IPS-18c (cell line): ENCODE results near the gene EPS8L2.
A peak's percentile ranks its signal among the peaks of the same experiment; 100 is the strongest.

Experiments used
- H3K4me3 ChIP-seq: 2 replicates; pipeline ENCODE4 v1.7.0; 2013; ENCODE audit warnings: low read depth, mild to moderate bottlenecking, low read length, moderate library complexity; ENCODE audit not compliant: insufficient read depth
- H3K9me3 ChIP-seq: one replicate; pipeline ENCODE4 v1.6.1; 2013; ENCODE audit warnings: mild to moderate bottlenecking, low read length, moderate library complexity; ENCODE audit not compliant: control insufficient read depth, insufficient read depth

Gene EPS8L2

GRCh38 chr11:719214-720016, 13.4 kb downstream of the EPS8L2 start:
- no peak overlapping the region for H3K4me3 ChIP-seq

GRCh38 chr11:720017-720641, 14.1 kb downstream of the EPS8L2 start:
- H3K9me3 ChIP-seq, result peaks cover 2% of the 10 kb centered on the region
- H3K4me3 ChIP-seq, result peak overlapping the region; percentile 4; the same call in 1 of the 2 replicates

More at GRCh38 chr11:719214-720016, 13.4 kb downstream of the EPS8L2 start:
- peaks cover 2% of the 10 kb centered on the region for H3K9me3 ChIP-seq

- peak overlapping the region; percentile 4; the same call in 1 of the 2 replicates for H3K4me3 ChIP-seq
- peaks cover 2% of the 10 kb centered on the region for H3K9me3 ChIP-seq
Measured at GRCh38 chr11:720642-721246, 14.7 kb downstream of the EPS8L2 start.

- H3K4me3 ChIP-seq, result no peak overlapping the region
Measured at GRCh38 chr11:721247-721740, 15.3 kb downstream of the EPS8L2 start.

GRCh38 chr11:721741-722345, 15.8 kb downstream of the EPS8L2 start:
- H3K9me3 ChIP-seq, result peaks cover 2% of the 10 kb centered on the region
- H3K4me3 ChIP-seq, result no peak overlapping the region

More at GRCh38 chr11:721247-721740, 15.3 kb downstream of the EPS8L2 start:
- peaks cover 2% of the 10 kb centered on the region for H3K9me3 ChIP-seq

GRCh38 chr11:722346-722811, 16.3 kb downstream of the EPS8L2 start:
- peaks cover 2% of the 10 kb centered on the region for H3K9me3 ChIP-seq
- no peak overlapping the region for H3K4me3 ChIP-seq

- Histone ChIP-seq H3K4me3 (no peak overlapping the region), H3K9me3 (peaks cover 2% of the 10 kb centered on the region)
Measured at GRCh38 chr11:723120-723883, 17.3 kb downstream of the EPS8L2 start.

- peaks cover 2% of the 10 kb centered on the region for H3K9me3 ChIP-seq
- no peak overlapping the region for H3K4me3 ChIP-seq
Measured at GRCh38 chr11:724049-724777, 18.2 kb downstream of the EPS8L2 start.

GRCh38 chr11:724778-725386, 18.9 kb downstream of the EPS8L2 start:
- Histone ChIP-seq H3K9me3 (peaks cover 2% of the 10 kb centered on the region), H3K4me3 (no peak overlapping the region)

GRCh38 chr11:725624-726202, 19.7 kb downstream of the EPS8L2 start:
- Histone ChIP-seq H3K9me3 (peaks cover 2% of the 10 kb centered on the region), H3K4me3 (peak overlapping the region; percentile 41)

GRCh38 chr11:726278-727220, 20.5 kb downstream of the EPS8L2 start:
- peak overlapping the region; percentile 47 for H3K4me3 ChIP-seq

GRCh38 chr11:727281-727701, 21.3 kb downstream of the EPS8L2 start:
- Histone ChIP-seq H3K4me3 (no peak overlapping the region), H3K9me3 (peaks cover 2% of the 10 kb centered on the region)

More at GRCh38 chr11:726278-727220, 20.5 kb downstream of the EPS8L2 start:
- peaks cover 2% of the 10 kb centered on the region for H3K9me3 ChIP-seq

GRCh38 chr11:727859-728748, 22.1 kb downstream of the EPS8L2 start:
- H3K4me3 ChIP-seq, result no peak overlapping the region
- H3K9me3 ChIP-seq, result peaks cover 2% of the 10 kb centered on the region
